Mononuclear cell (primary cell): ENCODE measurements around the gene ZNF394. TPM values are rescaled to one million over a fixed set of nuclear protein-coding genes. Genes with fewer than 3 reads are reported as not detected.

ENCODE experiments used
- H3K27me3 ChIP-seq: 2 replicates; pipeline ENCODE4 v1.6.0; 2011; ENCODE audit warnings: low read length, control low read depth; ENCODE audit not compliant: insufficient read depth
- H3K4me1 ChIP-seq: 2 replicates; pipeline ENCODE4 v1.5.1; 2011; ENCODE audit warnings: mild to moderate bottlenecking, low read length, control low read depth; ENCODE audit not compliant: insufficient read depth
- H3K4me3 ChIP-seq: 2 replicates; pipeline ENCODE4 v1.5.1; 2011; ENCODE audit warnings: mild to moderate bottlenecking, low read length, moderate library complexity
- H3K9me3 ChIP-seq: 2 replicates; pipeline ENCODE4 v1.5.1; 2011; ENCODE audit warnings: low read depth, mild to moderate bottlenecking, control low read depth, low read length
- total RNA-seq: library from RNA; depleted of rRNA; stranded (reverse); fragments of >200 nt; gene quantifications from one replicate; pipeline ENCODE4 v1.2.3, GENCODE V29; 2012

ZNF394 gene
- total RNA-seq, 1 donor = 198 TPM

DNA sequence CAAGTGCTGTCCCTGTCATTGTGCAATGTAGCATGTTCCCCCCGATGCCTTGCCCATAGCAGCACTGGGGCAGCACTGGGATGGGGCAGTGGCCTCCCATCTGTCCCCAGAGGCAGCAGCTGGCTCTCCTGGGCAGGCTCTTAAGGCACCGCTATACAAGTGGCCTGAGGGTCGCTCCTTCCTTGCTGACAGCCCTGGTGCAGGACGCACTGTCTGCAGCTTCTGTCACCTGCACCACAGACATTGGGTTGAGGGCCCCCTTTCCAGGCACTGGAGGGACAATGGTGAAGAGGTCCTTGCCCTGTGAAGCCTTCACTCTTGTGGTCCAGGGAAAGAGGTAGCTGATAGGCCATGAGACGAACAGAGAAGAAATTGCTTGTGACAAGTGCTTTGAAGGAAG is 50.8 kb downstream of the ZNF394 start:
- Histone ChIP-seq H3K4me3 (no peak overlapping the region), H3K27me3 (no peaks in the 10 kb centered on the region), H3K4me1 (no peaks in the 10 kb centered on the region), H3K9me3 (no peaks in the 10 kb centered on the region)

DNA sequence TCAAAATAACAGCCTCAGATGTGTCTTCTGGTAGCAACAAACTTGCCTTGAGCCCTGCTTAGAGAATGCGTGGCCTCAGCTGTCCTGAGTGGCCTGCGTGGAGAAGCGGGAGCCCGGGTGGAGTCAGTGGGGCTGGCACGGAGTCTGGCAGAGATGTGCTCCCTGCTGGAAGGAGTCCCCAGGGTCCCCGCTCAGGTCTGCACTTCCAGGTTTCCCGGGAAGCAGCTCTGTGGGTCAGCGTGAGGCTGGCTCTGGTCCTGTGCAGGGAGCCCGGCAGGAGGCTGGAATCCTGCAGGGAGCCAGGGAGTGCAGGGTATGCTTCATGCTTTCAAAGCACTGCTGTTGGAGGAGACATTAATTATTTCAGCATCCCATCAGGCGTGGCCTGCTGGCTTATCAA is 51.2 kb downstream of the ZNF394 start:
- H3K27me3 ChIP-seq = no peaks in the 10 kb centered on the region
- H3K9me3 ChIP-seq = no peaks in the 10 kb centered on the region
- no peak overlapping the region for H3K4me3 ChIP-seq
- H3K4me1 ChIP-seq = no peaks in the 10 kb centered on the region

DNA sequence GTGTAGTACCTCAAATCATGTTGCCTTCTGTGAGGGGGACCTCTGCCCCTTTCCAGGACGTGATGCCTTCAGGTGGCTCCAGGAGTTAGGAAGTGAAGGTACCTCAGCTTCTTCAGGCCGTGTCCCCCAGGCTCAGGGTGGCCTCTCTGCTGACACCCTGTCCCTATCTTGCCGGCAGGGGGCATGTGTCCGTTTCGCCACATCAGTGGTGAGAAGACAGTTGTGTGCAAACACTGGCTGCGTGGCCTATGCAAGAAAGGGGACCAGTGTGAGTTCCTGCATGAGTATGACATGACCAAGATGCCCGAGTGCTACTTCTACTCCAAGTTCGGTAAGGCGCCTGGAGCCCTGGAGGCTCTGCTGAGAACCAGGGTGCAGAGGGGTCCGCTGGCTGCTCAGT is 52.1 kb downstream of the ZNF394 start:
- Histone ChIP-seq H3K4me1 (no peaks in the 10 kb centered on the region), H3K9me3 (no peaks in the 10 kb centered on the region), H3K27me3 (no peaks in the 10 kb centered on the region), H3K4me3 (no peak overlapping the region)

DNA sequence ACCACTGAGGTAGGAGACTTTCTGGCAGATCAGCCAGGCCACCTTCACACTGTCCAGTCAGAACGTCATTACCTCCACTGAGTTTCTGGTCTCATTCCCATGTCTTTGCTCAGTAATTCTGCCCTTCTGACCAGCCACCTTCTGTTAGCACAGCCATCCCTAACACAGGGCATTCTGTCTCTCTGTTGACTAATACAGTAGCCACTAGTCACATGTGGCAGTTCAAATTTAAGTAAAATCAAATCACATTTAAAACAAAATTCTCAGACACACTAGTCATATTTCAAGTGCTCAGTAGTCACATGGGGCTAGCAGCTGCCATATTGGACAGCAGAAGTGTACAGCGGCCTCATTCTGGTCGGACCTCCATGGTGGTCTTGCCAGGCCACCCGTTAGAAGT is 54.0 kb downstream of the ZNF394 start:
- Histone ChIP-seq H3K4me3 (no peak overlapping the region), H3K9me3 (no peaks in the 10 kb centered on the region), H3K27me3 (no peaks in the 10 kb centered on the region), H3K4me1 (no peaks in the 10 kb centered on the region)

Other genes with a start within 250 kb of the ZNF394 start
- not detected for gene MYH16, start 227.4 kb downstream of the ZNF394 start, total RNA-seq
- gene ARPC1A, start 174.4 kb downstream of the ZNF394 start, total RNA-seq = 28.8 TPM
- 282 TPM for gene ARPC1B, start 125.6 kb downstream of the ZNF394 start, total RNA-seq
- 29.6 TPM for gene PDAP1, start 91.7 kb downstream of the ZNF394 start, total RNA-seq
- 99.0 TPM for gene BUD31, start 91.3 kb downstream of the ZNF394 start, total RNA-seq
- 3.1 TPM for gene PTCD1, start 61.5 kb downstream of the ZNF394 start, total RNA-seq
- 17.4 TPM for gene CPSF4, start 61.3 kb downstream of the ZNF394 start, total RNA-seq
- 130 TPM for gene ATP5MF, start 34.1 kb downstream of the ZNF394 start, total RNA-seq
- 6.1 TPM for gene ZNF789, start 27.4 kb downstream of the ZNF394 start, total RNA-seq
- gene ZKSCAN5, start 4.4 kb upstream of the ZNF394 start, total RNA-seq = 6.3 TPM
- gene FAM200A, start 51.8 kb upstream of the ZNF394 start, total RNA-seq = 1.0 TPM
- gene ZNF655, start 58.4 kb upstream of the ZNF394 start, total RNA-seq = 122 TPM
- 1.4 TPM for gene TMEM225B, start 98.0 kb upstream of the ZNF394 start, total RNA-seq
- gene ZSCAN25, start 116.7 kb upstream of the ZNF394 start, total RNA-seq = 28.8 TPM
- 0.10 TPM for gene CYP3A5, start 179.7 kb upstream of the ZNF394 start, total RNA-seq
- gene CYP3A7, start 234.9 kb upstream of the ZNF394 start, total RNA-seq = not detected